Neural cell (in vitro differentiated cells): ENCODE results near the gene XCR1.

ENCODE experiments used
- CTCF ChIP-seq: fragments of 450-650 bp; IDR thresholded peaks from 2 replicates; pipeline ENCODE4 v1.5.1; 2014; ENCODE audit warnings: antibody characterized with exemption, mild to moderate bottlenecking, moderate library complexity; ENCODE audit not compliant: poor library complexity, severe bottlenecking
- EP300 ChIP-seq: fragments of 450-650 bp; conservative IDR thresholded peaks from 2 replicates; pipeline ENCODE4 v1.6.1; 2014; ENCODE audit warnings: antibody characterized with exemption, mild to moderate bottlenecking, moderate library complexity; ENCODE audit not compliant: poor library complexity, severe bottlenecking
- EZH2 ChIP-seq: fragments of 200-600, 300-800 bp; shearing (Covaris generic), sonication (generic); IDR thresholded peaks from 2 replicates; pipeline ENCODE4 v1.6.1; 2014; ENCODE audit warnings: antibody characterized with exemption, low read length, borderline replicate concordance, mild to moderate bottlenecking; ENCODE audit not compliant: insufficient read depth, poor library complexity, severe bottlenecking
- MXI1 ChIP-seq: fragments of 450-650 bp; conservative IDR thresholded peaks from 2 replicates; pipeline ENCODE4 v1.6.1; 2014; ENCODE audit warnings: antibody characterized with exemption, mild to moderate bottlenecking; ENCODE audit not compliant: poor library complexity, severe bottlenecking
- POLR2AphosphoS5 ChIP-seq: IDR thresholded peaks from 2 replicates; pipeline ENCODE4 v1.6.1; 2012
- RAD21 ChIP-seq: fragments of 450-650 bp; conservative IDR thresholded peaks from 2 replicates; pipeline ENCODE4 v1.6.1; 2014; ENCODE audit warnings: antibody characterized with exemption, mild to moderate bottlenecking, moderate library complexity
- REST ChIP-seq: IDR thresholded peaks from 2 replicates; pipeline ENCODE4 v1.6.1; 2012; ENCODE audit warnings: borderline replicate concordance
- SMC3 ChIP-seq: fragments of 450-650 bp; conservative IDR thresholded peaks from 2 replicates; pipeline ENCODE4 v1.6.1; 2014; ENCODE audit warnings: antibody characterized with exemption, mild to moderate bottlenecking, moderate library complexity; ENCODE audit not compliant: poor library complexity
- TAF1 ChIP-seq: IDR thresholded peaks from 2 replicates; pipeline ENCODE4 v1.6.1; 2012; ENCODE audit warnings: low read depth

- TF ChIP-seq RAD21 = no peak
- TF ChIP-seq EP300 = no peak
- TF ChIP-seq CTCF = no peak
- TF ChIP-seq POLR2AphosphoS5 = no peak
- no peak for TF ChIP-seq REST
- TF ChIP-seq TAF1 = no peak
- no peak for TF ChIP-seq SMC3
- no peak for TF ChIP-seq EZH2
- no peak for TF ChIP-seq MXI1
Measured at GRCh38 chr3:46062679-46063078, 35.4 kb upstream of the XCR1 start.
